Astrocyte of the hippocampus (primary cell): ENCODE measurements around the gene COL4A1.
"Not testable (repeated sequence)": the region's sequence is repeated elsewhere in the genome, so short reads cannot be mapped to it uniquely, and the experiment has no call there.

Experiments used
- DNase-seq: peaks from one replicate; pipeline ENCODE4 v3.0.0; 2011; ENCODE audit warnings: low read depth, low spot score

Gene COL4A1

DNA sequence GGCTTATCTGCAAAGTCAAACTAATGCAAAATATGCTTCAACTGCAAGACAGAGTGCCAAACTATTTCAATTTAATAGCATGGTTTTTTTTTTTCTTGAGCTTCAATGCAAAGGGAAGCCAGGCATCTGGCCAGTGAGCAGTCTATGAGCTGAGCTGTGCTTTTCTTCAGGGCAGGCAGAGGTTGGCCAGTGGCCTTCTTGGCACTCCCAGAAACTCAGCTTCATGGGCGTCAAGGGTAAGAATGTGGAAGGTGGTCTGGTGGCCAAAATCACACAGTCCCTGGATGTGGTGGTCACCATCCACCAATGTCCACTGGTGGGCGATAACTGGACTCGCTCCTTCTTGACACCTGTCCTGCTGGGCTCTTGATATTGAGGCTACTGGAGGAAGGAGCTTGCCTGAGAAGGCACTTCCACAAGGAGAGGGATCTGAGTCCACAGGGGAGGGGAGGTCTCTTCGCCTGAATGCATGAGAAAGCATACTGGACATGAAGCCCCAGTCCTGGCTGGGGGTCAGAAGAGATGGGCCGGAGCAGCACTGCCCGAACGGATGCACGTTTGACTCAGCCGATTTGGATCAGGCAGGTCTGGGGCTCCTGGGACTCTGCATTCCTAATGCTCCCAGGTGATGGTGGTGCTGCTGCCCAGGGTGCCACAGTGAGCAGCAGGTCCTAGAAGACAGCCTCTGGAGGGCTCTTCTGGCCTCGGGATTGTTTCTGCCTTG lies 17.2 kb upstream of the COL4A1 start:
- no peak for DNase-seq

DNA sequence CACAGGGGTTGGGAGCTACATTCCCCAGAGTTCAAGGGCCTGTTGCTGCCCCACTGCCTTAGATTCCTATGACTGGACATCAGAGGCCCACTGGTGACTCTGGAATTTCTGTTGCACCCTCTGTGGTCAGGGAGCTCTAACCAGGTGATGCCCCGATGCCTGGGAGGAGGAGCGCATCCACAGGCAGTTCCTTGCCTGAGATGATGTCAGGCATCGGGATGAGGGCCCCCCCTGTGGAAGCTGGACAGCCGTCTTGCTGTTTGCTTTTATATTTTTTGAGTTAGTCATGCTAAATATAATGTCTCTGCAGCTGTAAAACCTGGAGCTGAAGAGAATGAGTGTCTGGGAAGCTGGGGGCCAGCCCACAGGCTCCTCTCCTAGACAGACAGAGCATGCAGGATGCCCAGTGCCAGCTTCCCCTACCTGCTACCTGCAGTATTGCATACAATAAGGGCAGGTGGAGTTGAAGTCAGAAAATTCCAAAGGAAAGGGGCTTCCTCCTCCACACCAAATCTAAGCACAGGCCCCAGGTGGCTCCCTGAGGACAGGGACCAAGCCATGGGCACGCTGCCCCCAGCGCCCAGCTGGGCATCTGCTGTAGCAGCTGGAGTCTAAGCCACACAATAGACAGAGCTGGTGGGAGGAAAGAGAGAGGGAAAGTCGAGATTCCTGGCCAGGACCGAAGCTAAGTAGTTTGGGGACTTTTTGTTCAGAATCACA lies 16.4 kb upstream of the COL4A1 start:
- DNase-seq = peak; percentile 86

DNA sequence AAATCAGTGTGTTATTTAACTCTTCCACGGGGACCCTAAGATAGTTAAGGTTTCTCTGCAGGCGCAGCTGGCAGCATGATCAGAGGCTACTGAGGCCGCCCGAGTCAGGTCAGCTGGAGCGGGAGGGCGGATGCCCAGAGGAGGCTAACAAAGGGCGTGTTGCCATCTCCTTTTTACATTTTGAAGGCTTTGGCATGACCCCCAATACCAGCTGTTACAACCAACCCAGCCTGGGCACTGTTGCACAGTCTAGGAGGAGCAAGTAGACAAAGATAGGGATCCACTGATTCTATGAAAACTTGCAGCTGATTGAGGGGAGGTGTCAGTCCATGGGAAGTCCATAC lies 15.8 kb upstream of the COL4A1 start:
- DNase-seq = no peak

DNA sequence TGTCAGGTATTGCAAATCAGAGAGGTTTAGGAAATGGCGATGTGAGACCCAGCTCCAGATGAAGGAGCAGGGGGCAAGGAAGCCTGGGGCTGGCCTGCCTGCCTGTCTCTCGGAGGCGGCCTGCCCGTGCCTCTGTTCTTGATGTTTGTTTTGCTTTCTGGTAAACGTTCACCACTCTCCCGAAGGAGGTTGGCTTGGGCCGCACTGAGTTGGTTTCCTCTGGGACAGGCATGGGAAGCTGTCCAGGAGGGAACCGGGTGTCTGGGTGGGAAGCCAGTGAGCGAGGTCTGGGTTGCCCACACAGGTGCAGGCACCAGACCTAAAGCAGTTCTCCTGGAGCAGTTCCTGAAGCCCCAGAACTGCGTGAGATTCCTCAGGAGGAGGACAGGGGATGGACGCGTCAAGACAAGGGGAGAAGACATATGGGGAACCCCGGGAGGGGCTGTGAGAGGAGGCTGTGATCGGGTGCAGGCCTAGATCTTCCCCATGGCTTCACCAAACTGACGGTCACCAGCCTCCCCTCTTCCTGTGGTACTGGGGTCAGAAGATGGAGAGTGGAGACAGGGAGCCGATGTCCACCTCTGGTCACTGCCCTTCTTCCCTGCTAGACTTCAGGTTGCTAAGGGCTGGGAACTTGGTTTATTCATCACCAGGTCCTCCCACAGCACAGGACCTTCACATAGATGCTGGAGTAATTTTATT lies 15.3 kb upstream of the COL4A1 start:
- peak; percentile 56 for DNase-seq

DNA sequence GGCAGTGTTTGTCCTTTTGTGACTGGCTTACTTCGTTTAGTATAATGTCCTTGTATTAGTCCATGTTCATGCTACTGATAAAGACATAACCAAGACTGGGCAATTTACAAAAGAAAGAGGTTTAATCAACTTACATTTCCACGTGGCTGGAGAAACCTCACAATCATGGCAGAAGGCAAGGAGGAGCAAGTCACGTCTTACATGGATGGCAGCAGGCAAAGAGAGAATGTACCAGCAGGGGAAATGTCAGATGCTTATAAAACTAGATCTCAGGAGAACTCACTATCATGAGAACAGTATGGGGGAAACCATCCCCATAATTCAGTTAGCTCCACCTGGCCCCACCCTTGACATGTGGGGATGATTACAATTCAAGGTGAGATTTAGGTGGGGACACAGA lies 14.6 kb upstream of the COL4A1 start:
- DNase-seq = not testable (repeated sequence)

DNA sequence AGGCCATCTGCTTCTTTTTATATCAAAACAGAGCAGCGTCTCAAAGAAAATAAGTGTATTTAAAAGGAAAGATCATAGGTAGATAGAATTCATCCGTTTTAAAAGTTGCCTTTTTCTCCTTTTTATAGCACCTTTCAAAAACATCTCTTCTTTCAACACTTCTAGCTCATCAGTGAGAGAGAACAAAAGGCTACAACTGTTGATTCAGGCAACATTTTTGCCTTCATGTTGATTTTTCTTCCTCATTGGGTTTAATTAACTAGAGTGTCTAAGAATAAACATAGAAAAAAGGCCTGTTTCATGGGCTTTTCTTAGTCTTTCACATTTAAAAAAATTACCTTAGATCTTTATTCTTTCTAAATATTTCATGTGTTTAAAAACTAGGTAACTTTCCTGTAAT lies 13.7 kb upstream of the COL4A1 start:
- no peak for DNase-seq

DNA sequence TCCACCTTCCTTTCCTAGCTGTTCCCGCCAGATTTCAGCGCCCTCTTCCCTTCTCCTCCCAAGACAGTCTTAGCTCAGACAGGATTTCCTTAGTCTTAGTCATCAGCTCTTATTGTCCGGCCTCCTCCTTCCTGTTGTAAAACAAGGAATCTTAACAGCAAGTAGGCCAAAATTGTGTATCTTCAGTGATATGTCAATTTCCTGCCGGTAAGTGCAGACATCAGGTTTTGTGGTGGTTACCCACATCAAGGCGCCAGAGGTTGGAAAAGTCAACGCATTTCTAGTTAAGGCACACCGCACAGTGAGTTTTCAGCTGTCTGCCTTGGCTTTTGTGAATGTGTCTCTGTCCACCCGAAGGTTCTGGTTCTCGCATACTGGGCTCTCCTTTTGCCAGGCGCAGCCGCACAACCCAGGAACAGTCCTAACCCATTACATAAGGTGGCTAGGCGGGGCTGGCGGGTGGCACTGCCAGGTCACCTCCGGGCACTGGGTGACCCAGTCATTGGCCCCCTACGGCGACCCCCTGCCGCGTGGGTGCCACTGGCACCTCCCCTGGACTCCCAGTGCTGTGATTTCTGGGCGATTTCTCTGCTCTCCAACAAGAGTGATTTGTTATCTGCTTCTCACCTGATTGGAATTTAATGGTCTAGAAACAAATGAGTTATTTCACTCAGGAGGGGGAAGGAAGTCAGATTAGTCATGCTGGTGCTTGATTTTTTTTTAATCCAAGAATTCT lies 13.0 kb upstream of the COL4A1 start:
- peak; percentile 88 for DNase-seq

DNA sequence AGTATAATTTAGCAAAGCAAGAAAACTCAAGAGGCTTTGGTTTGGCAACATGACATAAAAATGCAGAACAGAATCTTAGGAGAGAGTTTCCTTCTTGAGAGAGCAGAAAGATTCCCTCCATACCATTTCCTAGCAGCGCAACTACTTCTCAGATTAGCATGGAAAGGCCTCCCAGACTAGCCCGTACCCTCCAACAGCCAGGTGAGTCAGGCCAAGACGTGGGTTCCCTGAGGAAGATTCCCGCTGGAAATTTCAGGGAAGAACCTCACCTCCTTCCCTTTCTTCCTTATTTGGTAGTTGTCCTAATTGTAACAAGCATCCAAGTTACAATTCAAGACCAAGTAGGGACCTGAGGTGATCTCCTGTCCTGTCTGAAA lies 12.4 kb upstream of the COL4A1 start:
- no peak for DNase-seq

DNA sequence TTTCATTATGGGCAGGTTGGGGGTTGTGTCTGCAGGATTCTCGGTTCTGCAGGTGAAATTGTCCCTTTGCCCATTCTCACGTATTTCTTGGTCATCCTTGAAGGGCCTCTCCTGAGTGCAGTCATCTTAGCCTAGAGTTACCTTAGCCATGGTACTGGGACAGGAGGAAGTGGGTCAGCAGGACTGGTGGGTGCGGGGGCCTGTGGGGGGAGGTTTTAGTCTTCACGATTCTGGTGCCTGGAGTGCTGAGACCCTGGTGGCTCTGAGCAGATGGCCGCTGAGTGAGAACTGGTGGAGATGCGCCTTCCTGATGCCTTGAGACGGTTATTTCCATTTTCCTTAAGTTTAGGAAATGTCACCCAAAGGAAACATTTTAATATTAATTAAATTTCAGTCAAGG lies 12.0 kb upstream of the COL4A1 start:
- DNase-seq = no peak

DNA sequence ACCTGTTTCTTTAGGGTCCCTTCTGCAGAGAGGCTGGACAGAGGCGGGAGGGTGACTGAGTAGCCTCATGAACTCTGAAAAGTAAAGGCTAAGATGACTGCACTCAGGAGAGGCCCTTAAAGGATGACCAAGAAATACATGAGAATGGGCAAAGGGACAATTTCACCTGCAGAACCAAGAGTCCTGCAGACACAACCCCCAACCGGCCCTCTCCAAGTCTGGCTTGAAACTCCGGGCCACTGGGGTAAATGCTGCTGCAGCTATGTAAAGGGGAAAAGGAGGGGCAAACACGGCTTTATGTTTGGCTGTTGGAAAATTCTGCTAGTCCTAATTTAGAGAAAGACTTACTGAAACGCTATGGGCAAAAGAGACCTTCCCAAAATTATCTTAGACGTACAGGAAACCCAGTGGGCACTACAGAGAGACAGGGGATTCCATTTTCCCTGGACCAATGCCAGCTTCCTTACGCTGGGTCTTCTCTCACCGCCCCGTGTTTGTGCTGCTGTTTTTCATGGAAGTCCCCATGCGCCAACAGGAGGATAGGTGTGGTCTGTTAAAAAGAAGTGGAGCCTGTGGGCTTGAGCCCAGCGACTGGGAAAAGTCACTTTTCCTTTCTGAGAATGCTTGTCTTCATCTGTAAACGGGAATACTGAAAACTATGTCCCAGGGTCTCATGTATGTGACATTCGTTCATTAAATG lies 10.7 kb upstream of the COL4A1 start:
- no peak for DNase-seq

DNA sequence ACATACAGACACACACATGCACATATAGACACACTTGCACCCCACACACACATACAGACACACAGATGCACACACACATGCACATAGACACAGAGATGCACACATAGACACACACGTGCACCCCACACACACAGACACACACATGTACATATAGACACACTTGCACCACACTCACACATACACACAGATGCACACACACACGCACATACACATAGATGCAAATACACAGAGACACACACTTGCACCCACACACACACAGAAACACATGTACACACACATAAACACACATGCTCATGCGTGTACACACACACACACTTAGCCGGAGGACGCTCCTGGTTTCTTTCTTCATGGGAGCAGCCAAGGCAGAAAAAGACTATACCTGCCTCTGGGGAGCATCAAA lies 10.1 kb upstream of the COL4A1 start:
- DNase-seq = no peak

DNA sequence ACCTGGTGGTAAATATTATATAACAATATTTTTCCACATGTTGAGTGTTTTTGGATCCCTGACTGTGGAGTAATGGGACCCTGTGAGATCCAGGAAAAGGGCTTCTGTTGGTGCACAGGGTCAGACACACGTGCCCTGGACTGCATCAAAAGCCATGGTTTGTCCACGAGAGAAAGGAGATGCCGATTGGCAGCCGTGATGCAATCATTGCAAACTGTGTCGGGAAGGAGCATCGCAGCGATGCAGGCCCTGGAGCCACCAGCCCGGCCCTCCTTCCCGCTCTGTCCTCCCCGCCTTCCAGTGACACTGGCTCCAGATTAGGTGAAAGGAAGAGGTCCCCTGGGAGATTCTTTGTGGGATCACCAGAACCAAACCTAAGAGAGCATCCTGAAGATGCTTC lies 9.2 kb upstream of the COL4A1 start:
- DNase-seq = no peak

DNA sequence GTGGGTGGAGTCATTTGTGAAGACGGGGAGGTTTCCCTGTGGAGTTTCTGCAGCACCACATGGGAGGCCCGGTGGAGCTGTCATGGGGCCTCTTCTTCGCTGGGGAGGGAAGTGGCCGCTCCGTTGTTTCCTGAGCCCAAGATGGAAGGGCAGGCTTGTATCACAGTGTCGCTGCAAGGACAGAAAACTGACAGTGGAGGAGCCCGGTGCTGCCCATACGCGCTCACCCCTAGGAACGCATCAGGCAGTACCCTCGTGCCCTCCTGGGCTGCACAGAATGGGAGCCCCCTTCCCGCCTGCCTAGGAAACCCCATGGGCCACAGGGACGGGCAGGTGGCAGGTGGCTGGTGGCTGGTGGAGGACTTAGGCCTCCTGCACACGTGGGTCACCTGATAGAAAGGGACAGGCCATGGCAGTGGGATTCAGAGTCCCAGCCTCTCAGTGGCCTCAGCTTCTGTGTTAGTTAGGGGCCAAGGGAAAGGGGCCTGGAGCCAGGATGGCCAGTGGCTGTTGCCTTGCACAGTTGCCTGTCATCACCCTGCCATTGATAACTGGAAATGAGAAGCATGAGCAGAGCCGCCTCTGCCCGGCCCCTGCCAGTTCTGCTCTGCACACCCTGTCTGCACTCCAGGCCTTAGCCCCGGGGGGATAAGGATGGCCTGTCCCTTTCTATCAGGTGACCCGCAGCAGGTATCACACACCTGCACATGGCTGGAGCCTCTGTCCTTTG lies 7.7 kb upstream of the COL4A1 start:
- no peak for DNase-seq

DNA sequence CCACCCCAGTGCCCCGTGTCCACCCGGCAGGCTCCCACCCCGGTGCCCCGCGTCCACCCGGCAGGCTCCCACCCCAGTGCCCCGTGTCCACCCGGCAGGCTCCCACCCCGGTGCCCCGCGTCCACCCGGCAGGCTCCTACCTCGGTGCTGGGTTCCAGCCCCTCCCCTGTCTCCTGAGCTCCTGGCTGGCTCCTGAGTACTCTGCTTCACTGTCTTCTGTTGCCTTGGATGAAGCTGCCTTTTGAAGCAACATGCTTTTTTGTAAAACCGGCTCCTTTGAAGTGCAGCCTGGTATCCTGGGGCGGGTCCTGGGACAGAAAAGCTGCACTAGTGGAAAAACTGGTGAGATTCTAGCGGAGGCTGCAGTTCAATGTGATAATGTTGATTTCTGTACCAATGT lies 6.8 kb upstream of the COL4A1 start:
- DNase-seq = not testable (repeated sequence)

DNA sequence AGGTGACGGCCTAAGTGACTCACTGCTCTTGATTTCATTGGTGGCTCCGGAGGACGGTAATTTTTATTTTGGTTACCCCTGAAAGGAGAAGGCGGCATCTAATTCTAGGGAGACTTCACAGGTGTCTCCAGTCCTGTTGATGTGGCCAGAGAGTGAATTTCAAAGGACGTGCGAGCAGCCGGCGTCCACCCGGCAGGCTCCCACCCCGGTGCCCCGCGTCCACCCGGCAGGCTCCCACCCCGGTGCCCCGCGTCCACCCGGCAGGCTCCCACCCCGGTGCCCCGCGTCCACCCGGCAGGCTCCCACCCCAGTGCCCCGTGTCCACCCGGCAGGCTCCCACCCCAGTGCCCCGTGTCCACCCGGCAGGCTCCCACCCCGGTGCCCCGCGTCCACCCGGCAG lies 6.3 kb upstream of the COL4A1 start:
- DNase-seq = not testable (repeated sequence)

DNA sequence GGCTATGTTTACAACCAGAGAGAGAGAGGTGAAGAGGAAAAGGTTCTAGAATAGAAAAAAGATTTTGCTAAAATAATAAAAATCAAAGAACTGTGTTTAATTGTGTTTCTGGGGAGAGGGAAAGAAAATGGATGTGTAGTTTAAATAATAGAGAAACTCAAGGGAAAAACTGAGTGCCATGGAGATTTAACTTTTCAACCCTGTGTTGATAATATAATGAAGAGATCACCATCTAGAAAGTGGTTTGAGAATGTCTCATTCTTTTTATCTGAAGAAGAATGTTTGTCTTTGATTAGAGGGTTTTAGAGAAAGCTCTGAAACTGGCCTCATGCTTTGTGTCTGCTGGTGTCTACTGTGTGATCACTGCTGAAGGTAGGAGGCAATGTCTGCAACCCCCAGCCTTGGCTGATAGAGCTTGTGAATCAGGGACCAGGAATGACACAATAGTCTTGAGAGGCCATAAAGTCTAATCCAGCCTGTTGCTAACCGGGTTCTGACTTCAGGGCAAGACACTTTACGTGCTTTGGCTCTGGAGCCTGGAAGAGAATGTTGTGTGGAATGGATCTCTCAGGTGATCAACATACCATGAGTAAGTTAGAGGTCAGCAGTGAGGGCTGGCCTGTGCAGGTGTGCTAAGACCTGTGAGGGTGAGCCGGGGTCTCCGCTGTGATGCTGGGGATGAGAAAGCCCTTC lies 5.5 kb upstream of the COL4A1 start:
- DNase-seq = peak; percentile 83

DNA sequence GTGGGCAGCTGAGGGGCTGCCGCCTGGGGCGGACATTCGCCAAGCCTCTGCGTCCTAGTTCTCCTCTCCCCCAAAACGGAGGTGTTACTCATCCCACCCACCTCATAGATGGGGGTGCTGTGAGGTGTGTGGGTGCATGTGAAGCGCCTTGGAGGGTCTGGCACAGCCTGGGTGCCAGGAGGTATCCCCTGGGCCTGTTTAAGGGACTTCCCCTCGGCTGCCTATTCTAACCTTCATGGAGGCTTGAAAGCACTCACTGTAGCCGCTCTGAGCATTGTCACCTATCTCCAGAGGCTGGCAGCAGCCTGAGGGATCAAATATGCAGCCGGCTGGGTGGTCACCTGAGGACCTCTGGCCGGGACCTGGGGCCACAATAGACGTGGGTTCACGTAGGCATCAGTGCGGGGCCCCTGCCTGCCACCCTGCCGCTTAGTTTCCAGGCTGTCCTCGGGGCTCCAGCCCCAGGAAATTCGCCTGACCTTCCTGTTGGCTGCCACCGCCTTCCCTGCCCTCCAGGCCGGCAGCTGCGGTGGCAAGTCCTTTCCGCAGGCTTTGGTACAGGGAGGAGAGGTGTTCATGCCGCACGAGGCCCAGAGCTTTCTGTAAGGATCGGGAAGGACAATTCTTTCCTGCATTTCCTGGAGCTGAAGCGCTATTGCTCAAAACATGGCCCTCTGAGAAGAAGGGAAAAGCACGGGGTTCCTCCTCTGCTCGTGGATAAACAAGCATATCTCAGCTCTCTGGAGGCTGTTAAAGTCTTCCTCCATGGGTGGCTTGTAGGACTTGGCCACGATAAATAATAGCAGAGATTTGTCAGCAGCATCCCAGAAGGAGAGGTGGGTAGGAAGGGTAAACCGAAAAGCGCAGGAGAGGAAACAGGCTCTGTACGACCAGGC lies 4.7 kb upstream of the COL4A1 start:
- no peak for DNase-seq

DNA sequence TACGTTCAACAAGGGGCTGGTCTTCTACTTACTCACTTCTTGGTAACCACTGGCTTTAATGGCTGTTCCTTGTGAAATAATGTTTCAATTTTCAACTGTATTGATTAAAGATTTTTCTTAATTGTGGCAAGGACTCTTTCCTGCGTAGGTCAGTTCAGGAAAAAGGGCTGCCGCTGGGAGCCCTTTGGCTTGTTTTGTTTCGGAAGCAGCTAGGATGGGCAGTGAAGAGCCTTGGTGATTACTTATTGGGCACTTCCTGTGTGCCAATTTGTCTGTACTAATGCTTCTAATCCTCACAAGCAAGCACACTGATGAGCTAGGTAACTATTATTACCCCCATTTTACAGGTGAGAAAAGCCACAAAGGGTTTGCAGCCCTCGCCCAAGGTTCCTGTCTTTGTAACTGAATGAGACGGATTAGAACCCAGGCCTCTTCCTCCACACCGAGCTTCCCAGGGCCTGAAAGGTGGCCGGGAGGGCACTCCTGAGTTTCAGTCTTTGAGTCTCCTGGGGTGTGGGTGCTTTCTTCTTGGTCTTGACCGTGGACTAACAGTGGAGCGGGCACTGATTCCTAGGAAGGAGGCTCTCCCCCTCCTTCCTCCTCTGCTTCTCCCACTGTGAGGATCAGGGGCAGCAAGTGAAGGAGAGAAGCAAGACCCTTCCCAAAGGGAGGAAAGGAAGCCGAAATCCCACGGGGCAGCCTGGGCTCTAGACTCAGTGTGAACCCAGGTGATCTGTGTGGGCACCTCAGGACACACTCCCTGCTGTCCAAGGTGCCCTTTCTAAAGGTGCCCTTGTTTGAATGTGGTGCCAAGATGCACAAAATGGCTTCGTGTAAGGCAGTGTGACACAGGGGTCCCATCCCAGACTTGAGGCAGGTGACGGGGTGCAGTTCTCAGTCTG lies 3.8 kb upstream of the COL4A1 start:
- no peak for DNase-seq
